Panc1 (cell line): Measurements from ENCODE around the gene FARP2. TPM values are rescaled to one million over a fixed set of nuclear protein-coding genes. Genes with fewer than 3 reads are reported as not detected.
A peak's percentile ranks its signal among the peaks of the same experiment; 100 is the strongest.

Experiments used
- ATAC-seq: fragments of 200-7000 bp; cut with Tn5 transposase; 2 replicates; pipeline ENCODE4 v1.9.1; 2020; ENCODE audit warnings: mild to moderate bottlenecking, moderate library complexity
- BruUV-seq: library from RNA; stranded (reverse); fragments of 400-500 nt; replicated peaks from 2 replicates; lab custom pipeline; 2021; lab: Mats Ljungman, UMichigan
- CTCF ChIA-PET: fragments of 300-600 bp; sonication (Branson Sonifier 250); formaldehyde crosslinking; loops from one replicate; lab custom pipeline; 2022; ENCODE audit warnings: antibody characterized with exemption; lab: Charles Lee
- POLR2A ChIA-PET: fragments of 300-600 bp; sonication (Branson Sonifier 250); formaldehyde crosslinking; loops from one replicate; lab custom pipeline; 2022; ENCODE audit warnings: antibody characterized with exemption; lab: Charles Lee
- DNase-seq: peaks from one replicate; pipeline ENCODE4 v3.0.0-alpha.2; 2010; ENCODE audit warnings: low read depth, low spot score
- H3K27ac ChIP-seq: 2 replicates; pipeline ENCODE4 v1.5.1; 2011; ENCODE audit warnings: mild to moderate bottlenecking, low read length, inconsistent platforms
- H3K27me3 ChIP-seq: fragments of 200-500 bp; sonication (Bioruptor generic); 2 replicates; pipeline ENCODE4 v1.6.0; 2014; ENCODE audit warnings: low read length, inconsistent platforms; ENCODE audit not compliant: control insufficient read depth, insufficient read depth
- H3K36me3 ChIP-seq: fragments of 200-500 bp; sonication (Bioruptor generic); 2 replicates; pipeline ENCODE4 v1.5.1; 2014; ENCODE audit warnings: inconsistent platforms, mild to moderate bottlenecking, low read length, moderate library complexity; ENCODE audit not compliant: control insufficient read depth, insufficient read depth
- H3K4me1 ChIP-seq: 2 replicates; pipeline ENCODE4 v1.5.1; 2011; ENCODE audit warnings: inconsistent platforms, mild to moderate bottlenecking, low read length, moderate library complexity; ENCODE audit not compliant: control insufficient read depth, insufficient read depth
- H3K4me3 ChIP-seq, 2 experiments: 2 replicates each; pipeline ENCODE4 v1.5.1; 2011 to 2012; ENCODE audit warnings: low read depth in 2 of 2, low read length in 2 of 2, mild to moderate bottlenecking in 2 of 2, inconsistent platforms in 1 of 2, moderate library complexity in 1 of 2
- H3K9me3 ChIP-seq: fragments of 200-500 bp; sonication (Bioruptor generic); 2 replicates; pipeline ENCODE4 v1.5.1; 2014; ENCODE audit warnings: low read depth, mild to moderate bottlenecking, inconsistent platforms, low read length, moderate library complexity; ENCODE audit not compliant: control insufficient read depth, insufficient read depth
- POLR2AphosphoS5 ChIP-seq: IDR thresholded peaks from 2 replicates; pipeline ENCODE4 v1.6.1; 2012; ENCODE audit warnings: mild to moderate bottlenecking, low read depth, low read length, moderate library complexity
- SIN3A ChIP-seq: IDR thresholded peaks from 2 replicates; pipeline ENCODE4 v1.6.1; 2012; ENCODE audit warnings: low read depth, mild to moderate bottlenecking, low read length, moderate library complexity, borderline replicate concordance; ENCODE audit not compliant: insufficient read depth
- TCF7L2 ChIP-seq: IDR thresholded peaks from 2 replicates; pipeline ENCODE4 v1.6.1; 2011; ENCODE audit warnings: mild to moderate bottlenecking, low read depth, low read length, inconsistent platforms
- in situ Hi-C: cut with HindIII; loops from 2 replicates; pipeline ENCODE4 v1.10.0; 2016; ENCODE audit warnings: low sequenced_read_pairs, low pct_unique_long_range_greater_than_20kb
- intact Hi-C: fragments of 100-400 bp; cut with micrococcal nuclease; formaldehyde crosslinking; loops from one replicate; pipeline ENCODE4 v1.10.0; 2022; ENCODE audit not compliant: unreplicated experiment
- total RNA-seq: library from RNA; stranded (reverse); gene quantifications from one replicate; pipeline ENCODE4 v1.2.1, GENCODE V29; 2021; ENCODE audit not compliant: unreplicated experiment
- TF ChIP-seq, protein P1 (sequence below): fragments of 450-650 bp; IDR thresholded peaks from 2 replicates; pipeline ENCODE4 v1.5.1; 2017; ENCODE audit warnings: mild to moderate bottlenecking
- TF ChIP-seq, protein P2 (sequence below), 2 experiments: IDR thresholded peaks; 2 replicates each; pipeline ENCODE4 v1.6.1; 2011 to 2012; ENCODE audit warnings: low read depth in 2 of 2, control low read depth in 1 of 2, low read length in 1 of 2, mild to moderate bottlenecking in 1 of 2, moderate library complexity in 1 of 2; ENCODE audit not compliant: insufficient read depth in 1 of 2

FARP2 gene
- total RNA-seq, 1 experiment from 2014 or later, result 80.3 TPM

DNA sequence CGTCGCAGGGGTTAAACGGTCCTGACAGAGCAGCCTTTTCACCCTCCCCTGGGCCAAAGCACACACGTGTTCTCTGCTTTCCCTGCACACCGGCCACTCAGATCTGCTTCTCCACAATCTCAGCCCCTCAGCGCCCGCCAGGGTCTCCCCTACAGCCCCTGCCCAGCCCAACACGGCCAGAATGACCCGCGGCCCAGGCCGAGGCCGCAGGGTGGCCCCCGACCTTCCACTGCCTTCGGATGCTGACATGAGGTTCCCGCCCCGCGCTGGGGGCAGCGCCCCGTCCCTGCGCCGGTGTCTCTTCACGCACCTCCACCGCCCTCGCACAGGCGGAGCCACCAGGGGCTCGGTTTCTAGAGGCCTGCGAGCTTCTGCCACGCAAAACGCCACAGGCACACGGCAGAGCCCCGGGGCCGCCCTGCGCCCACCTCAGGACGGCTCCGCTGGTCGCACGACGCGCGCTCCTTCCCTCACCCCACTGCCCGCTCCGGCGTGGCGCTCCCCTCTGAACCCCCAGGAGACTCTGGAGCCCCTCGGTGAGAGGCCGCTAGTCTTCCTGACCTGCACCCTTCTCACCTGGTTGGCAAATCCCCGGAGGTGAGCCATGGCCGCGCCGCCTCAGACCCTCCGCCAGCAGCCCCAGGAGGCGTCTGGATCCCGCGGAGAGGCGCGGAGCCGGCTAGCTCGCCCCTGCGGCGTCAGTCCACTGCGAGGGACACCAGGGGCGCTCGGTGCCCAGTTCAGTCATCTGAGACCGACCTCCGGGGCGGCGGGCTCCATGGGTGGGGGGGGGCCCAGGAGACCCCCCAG is 151.6 kb downstream of the FARP2 start:
- Histone ChIP-seq H3K4me3 (peak overlapping the region; percentile 79 to 83), H3K27ac (peak overlapping the region; percentile 68), H3K27me3 (no peaks in the 10 kb centered on the region), H3K9me3 (no peaks in the 10 kb centered on the region), H3K36me3 (no peaks in the 10 kb centered on the region), H3K4me1 (peaks cover 29% of the 10 kb centered on the region)
- CTCF ChIA-PET, result interaction anchor here (0.6 to 0.7 kb wide), 2 partner anchors 30 to 594 kb away, joined by 3 to 4 read pairs; no protein-coding TSS in a partner anchor
- TF ChIP-seq, protein P1, sequence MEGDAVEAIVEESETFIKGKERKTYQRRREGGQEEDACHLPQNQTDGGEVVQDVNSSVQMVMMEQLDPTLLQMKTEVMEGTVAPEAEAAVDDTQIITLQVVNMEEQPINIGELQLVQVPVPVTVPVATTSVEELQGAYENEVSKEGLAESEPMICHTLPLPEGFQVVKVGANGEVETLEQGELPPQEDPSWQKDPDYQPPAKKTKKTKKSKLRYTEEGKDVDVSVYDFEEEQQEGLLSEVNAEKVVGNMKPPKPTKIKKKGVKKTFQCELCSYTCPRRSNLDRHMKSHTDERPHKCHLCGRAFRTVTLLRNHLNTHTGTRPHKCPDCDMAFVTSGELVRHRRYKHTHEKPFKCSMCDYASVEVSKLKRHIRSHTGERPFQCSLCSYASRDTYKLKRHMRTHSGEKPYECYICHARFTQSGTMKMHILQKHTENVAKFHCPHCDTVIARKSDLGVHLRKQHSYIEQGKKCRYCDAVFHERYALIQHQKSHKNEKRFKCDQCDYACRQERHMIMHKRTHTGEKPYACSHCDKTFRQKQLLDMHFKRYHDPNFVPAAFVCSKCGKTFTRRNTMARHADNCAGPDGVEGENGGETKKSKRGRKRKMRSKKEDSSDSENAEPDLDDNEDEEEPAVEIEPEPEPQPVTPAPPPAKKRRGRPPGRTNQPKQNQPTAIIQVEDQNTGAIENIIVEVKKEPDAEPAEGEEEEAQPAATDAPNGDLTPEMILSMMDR, result no peak
- TF ChIP-seq POLR2AphosphoS5, result no peak
- no peak for TF ChIP-seq TCF7L2
- no peak for TF ChIP-seq SIN3A
- TF ChIP-seq, protein P2, sequence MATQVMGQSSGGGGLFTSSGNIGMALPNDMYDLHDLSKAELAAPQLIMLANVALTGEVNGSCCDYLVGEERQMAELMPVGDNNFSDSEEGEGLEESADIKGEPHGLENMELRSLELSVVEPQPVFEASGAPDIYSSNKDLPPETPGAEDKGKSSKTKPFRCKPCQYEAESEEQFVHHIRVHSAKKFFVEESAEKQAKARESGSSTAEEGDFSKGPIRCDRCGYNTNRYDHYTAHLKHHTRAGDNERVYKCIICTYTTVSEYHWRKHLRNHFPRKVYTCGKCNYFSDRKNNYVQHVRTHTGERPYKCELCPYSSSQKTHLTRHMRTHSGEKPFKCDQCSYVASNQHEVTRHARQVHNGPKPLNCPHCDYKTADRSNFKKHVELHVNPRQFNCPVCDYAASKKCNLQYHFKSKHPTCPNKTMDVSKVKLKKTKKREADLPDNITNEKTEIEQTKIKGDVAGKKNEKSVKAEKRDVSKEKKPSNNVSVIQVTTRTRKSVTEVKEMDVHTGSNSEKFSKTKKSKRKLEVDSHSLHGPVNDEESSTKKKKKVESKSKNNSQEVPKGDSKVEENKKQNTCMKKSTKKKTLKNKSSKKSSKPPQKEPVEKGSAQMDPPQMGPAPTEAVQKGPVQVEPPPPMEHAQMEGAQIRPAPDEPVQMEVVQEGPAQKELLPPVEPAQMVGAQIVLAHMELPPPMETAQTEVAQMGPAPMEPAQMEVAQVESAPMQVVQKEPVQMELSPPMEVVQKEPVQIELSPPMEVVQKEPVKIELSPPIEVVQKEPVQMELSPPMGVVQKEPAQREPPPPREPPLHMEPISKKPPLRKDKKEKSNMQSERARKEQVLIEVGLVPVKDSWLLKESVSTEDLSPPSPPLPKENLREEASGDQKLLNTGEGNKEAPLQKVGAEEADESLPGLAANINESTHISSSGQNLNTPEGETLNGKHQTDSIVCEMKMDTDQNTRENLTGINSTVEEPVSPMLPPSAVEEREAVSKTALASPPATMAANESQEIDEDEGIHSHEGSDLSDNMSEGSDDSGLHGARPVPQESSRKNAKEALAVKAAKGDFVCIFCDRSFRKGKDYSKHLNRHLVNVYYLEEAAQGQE (IDR thresholded peaks at IDR 0.05; ENCODE audit: insufficient read depth in 1 of 2, low read depth in 2 of 2, low read length in 1 of 2), result no peak
- DNase-seq (no peak), ATAC-seq (peak; percentile 65)
- in situ Hi-C loops (no loop called here), intact Hi-C loops (no loop called here)
- POLR2A ChIA-PET, result no interaction called here
- no TSS peak for BruUV-seq

DNA sequence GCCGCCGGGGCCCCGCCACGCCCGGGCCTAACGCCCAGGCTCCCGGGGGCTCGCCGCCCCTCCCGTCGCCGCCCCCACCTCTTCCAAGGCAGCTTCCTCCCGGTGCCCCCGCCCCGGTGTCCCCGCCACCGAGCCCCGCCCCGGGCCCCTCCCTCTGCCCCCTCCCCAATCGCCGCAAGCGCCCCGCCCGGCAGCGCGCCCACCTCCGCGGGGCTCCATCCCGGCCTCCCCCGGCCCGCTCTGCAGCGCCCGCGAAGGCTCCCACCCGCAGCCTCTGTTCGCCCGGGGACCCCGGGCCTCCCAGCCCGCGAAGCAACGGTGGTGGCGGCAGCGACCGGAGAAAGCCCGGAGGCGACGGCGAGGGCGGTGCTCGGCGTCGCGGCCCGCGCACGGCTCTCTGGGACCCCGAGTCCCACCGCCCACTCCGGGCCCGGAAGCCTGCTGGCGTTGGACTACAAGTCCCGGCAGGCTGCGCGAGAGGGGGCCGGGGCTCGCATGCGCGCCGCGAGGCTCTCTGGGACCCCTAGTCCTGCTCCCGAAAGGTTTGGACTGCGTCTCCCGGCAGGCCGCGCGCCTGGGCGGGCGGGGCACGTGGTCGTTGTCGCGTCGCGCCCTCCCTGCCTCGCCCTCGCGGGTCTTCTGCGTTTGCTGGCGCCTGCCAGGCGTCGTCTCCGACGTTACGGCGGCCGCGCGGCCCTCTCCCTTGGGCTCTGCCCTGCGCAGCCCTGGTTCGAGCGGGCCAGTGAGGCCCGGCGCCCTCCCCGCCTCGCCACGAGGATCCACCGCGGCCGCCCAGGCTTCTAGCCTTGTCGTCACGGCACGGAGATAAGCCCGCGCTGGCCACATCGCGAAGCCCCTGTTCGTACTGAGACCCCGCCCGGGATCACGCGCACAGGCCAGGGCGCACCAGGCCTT is 152.4 kb downstream of the FARP2 start, which contains the start of gene STK25:
STK25 (minus strand) TSS at position 345 of the 915 bp plus-strand sequence. CDS start 549 bp downstream, outside the sequence.
- no peaks in the 10 kb centered on the region for H3K36me3 ChIP-seq
- ATAC-seq, result peak; percentile 97
- in situ Hi-C loops, result no loop called here
- ChIA-PET CTCF (interaction anchor here (0.6 to 0.7 kb wide), 2 partner anchors 29 to 595 kb away, joined by 3 to 4 read pairs; no protein-coding TSS in a partner anchor), POLR2A (no interaction called here)
- no peaks in the 10 kb centered on the region for H3K9me3 ChIP-seq
- no peaks in the 10 kb centered on the region for H3K27me3 ChIP-seq
- peak within 1 kb of the TSS; percentile 79 to 85 for H3K4me3 ChIP-seq
- peak within 1 kb of the TSS; percentile 90 for H3K27ac ChIP-seq
- BruUV-seq, result no TSS peak
- DNase-seq, result peak; percentile 73
- intact Hi-C loops, result no loop called here
- H3K4me1 ChIP-seq, result peaks cover 29% of the 10 kb centered on the region
- TF ChIP-seq POLR2AphosphoS5 (peak; percentile 76), SIN3A (peak; percentile 79; the same call in 1 of the 2 replicates), TCF7L2 (no peak)
